ENCODE measurements around the gene VWA3B.

DNA sequence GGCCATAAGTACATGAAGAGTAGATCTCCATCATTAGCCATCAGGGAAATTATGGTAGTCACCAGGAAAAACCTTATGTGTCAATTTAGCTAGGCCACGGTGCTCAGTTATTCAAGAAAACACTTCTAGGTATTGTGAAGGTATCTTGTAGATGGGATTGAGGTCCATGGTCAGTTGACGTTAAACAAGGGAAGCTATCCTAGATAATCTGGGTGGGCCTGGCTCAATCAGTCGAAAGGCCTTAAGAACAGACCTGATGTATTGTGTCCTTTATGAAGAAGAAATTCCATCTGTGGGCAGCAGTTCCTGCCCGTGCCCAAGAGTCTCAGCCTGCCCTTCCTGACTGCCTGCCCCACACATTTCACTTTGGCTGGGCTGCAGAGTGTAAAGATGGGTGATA, 242.6 kb downstream of the VWA3B start:
- TF ChIP-seq CTCF (conservative IDR thresholded peaks at IDR 0.05; ENCODE audit: low read length) (no peak), EZH2phosphoT487 (IDR thresholded peaks at IDR 0.05; ENCODE audit: borderline replicate concordance, low read depth, low read length) (no peak)
